ENCODE results near the gene GID8.

DNA sequence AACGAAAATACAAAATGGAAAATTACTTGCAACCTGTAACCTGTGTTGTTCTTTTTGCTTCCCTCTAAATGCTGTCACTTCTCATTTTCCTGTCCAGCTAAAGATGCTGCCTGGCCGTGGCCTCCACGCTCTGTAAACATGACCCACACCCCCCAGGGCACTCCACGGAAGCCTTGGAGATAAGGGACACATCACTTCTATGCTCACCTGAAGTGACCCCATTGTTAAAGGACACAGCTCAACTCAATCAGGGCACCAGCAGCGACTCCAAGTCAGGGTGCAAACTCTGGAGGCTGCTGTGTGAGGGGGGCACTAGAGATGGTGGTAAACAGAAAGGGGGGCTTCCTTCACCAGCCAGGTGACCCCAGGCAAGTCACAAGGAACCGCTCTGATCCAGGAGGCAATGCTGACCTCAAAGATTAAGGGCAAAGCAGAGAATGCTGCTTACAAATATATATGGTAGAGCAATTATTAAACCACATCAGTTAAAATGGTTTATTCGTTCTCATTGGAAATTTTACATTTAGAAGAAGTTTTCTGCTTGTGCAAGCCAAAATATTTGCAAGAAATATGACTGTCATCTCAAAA, 24.8 kb upstream of the GID8 start:
- TF ChIP-seq, protein P1, sequence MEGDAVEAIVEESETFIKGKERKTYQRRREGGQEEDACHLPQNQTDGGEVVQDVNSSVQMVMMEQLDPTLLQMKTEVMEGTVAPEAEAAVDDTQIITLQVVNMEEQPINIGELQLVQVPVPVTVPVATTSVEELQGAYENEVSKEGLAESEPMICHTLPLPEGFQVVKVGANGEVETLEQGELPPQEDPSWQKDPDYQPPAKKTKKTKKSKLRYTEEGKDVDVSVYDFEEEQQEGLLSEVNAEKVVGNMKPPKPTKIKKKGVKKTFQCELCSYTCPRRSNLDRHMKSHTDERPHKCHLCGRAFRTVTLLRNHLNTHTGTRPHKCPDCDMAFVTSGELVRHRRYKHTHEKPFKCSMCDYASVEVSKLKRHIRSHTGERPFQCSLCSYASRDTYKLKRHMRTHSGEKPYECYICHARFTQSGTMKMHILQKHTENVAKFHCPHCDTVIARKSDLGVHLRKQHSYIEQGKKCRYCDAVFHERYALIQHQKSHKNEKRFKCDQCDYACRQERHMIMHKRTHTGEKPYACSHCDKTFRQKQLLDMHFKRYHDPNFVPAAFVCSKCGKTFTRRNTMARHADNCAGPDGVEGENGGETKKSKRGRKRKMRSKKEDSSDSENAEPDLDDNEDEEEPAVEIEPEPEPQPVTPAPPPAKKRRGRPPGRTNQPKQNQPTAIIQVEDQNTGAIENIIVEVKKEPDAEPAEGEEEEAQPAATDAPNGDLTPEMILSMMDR (IDR thresholded peaks at IDR 0.05) = no peak
- TF ChIP-seq POLR2A (IDR thresholded peaks at IDR 0.05) = no peak
